ENCODE data around the gene SH2B3.

SH2B3 gene

DNA sequence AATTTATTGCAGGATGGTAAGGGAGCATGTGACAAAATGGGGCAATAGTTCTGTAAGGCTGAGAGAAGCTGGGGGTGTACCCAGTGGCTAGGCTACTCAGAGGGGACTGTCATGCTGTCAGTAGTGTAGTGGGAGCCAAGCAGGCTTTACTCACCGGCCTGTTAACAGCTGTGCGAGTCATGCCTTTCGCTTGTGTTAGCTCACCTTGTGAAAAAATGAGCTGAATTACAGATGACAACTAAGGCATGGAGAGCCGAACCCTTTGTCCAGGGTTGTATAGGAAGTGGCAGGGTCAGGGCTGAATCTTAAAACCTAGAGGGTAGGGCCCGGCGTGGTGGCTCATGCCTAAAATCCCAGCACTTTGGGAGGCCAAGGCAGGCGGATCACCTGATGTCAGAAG lies 37.9 kb downstream of the SH2B3 start:
- DNase-seq (ENCODE audit: low read depth in 2 of 2), result peak in 1 of 2 donors; percentile 46

DNA sequence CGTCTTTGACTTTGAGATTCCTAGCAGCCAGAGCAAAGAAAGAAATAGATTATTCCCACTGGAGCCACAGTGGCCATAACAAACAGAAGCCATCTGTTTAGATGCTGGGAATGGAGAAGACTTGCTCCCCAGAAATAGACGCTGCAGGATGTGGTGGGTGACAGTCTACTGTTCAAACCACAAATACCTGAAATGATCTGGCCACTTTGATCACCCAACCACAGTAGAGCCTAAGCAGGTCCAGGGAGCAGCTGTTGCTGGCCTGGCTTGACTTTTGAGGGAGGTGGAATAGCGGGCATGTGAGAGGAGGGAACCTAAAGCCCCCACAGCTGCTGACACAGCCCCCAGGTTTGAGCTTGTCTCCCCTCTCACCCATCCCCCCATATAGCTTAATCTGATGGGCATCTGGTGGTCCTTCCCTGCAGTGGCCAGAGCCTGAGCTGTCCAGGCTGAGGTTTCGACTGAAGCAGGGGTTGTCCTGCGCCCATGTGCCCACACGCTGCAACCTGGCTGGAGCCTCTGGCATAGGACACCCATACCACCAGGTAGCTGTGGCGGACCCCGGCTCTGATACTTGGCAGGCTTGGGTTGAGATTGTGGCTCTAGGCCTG lies 38.7 kb downstream of the SH2B3 start:
- no peak for DNase-seq (ENCODE audit: low read depth in 2 of 2)

DNA sequence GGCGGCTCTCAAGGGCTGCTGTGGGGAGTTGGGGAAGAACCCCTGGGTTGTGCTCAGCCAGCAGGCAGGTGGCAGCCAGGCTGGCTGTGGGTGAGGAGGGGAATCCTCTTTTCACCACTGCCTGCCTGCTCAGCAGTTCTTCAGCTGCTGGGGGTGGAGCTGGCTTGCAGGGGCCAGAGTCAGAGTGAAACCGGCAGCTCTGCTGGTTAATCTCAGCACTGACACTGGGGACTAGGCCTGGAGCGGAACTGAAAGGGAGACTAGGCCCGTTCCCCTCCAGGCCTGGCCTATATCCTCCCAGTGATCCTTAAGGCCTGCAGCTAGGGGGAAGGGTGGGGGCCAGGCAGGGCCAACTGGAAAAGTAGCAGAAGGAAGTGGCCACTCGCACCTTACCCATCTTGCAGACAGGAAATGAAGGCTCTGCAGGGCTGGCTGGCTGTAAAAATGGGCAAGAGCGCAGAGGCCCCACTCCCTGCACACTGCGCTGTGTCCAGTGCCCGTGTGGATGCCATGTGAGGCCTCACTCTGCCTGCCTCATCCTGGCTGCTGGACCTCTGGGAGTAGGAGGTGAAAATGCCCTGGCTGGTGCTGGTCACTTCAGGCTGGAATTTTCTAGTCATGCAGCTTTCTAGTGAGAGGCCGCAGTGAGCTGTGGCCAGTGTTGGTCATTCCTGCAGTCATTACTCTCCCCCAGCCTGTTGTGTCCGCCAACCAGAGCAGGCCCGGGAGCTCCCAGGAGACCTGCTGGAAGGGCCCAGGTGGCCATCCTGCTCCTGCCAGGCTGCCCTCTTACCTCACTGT lies 39.4 kb downstream of the SH2B3 start:
- DNase-seq (ENCODE audit: low read depth in 2 of 2), result peak; percentile 69 to 88

DNA sequence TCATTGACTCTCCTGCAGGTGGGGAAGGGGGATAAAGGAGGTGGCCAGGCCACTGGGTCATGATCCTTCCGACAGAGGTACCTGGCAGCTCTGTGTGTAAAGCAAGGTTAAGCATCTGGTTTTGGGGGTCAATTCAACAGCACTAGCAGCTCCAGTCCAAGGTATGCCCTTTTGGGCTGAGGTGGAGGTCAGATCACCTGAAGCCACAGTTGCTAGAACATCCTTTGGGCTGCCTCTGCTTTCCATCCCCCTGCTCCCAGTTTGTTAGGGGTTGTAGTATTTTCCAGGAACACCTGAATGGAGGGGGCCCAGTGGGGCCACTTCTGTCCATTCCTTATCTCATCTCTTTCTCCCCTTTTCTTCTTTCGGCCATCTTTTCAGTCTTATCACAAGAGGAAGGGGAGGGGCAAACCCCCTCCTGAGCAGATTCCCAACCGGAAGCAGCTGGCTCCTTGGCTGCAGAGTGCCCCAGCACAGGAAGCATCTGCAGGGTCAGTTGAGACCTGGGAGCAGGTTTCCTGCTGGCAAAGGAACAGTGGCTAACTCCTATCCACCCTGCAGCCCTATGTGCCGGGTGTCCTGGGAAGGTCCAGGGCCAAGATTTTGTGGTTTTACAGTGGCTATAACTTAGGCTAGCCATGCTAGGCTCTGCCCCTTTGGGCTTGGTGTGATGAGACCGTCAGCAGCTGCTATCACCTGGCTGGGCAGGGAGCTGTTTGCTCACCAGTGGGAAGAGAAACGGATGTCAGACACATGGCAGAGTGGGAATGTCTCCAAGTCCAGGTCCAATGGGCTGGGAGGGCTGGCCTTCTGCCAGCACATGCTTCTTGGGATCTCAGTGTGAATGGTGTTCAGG lies 40.2 kb downstream of the SH2B3 start:
- DNase-seq (ENCODE audit: low read depth in 2 of 2), result no peak

DNA sequence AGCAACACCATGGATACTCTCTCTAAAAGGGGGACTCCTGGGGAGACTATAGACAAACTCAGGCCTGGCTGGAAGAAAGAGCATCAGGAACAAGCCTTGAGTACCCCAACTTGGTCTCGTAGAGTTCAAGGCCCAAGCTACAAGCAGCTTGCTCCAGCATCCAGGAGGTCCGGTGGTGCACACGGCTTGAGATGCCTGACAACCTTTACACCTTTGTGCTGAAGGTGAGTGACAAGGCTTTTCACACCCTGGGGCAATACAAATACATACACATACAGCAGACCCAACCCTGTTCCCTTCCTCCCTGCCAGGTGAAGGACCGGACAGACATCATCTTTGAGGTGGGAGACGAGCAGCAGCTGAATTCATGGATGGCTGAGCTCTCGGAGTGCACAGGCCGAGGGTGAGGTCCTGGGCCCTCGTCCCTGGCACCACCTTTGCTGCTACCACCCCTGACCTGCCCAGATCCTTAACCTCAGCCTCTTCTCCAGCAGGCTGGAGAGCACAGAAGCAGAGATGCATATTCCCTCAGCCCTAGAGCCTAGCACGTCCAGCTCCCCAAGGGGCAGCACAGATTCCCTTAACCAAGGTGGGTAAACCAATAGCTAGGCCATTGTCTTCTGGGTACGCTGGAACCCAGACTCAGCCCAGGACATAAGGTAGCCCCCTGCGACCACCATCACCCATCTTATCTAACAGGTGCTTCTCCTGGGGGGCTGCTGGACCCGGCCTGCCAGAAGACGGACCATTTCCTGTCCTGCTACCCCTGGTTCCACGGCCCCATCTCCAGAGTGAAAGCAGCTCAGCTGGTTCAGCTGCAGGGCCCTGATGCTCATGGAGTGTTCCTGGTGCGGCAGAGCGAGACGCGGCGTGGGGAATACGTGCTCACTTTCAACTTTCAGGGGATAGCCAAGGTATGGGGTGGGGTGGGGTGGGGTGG lies 41.2 kb downstream of the SH2B3 start:
- DNase-seq (ENCODE audit: low read depth in 2 of 2), result no peak

DNA sequence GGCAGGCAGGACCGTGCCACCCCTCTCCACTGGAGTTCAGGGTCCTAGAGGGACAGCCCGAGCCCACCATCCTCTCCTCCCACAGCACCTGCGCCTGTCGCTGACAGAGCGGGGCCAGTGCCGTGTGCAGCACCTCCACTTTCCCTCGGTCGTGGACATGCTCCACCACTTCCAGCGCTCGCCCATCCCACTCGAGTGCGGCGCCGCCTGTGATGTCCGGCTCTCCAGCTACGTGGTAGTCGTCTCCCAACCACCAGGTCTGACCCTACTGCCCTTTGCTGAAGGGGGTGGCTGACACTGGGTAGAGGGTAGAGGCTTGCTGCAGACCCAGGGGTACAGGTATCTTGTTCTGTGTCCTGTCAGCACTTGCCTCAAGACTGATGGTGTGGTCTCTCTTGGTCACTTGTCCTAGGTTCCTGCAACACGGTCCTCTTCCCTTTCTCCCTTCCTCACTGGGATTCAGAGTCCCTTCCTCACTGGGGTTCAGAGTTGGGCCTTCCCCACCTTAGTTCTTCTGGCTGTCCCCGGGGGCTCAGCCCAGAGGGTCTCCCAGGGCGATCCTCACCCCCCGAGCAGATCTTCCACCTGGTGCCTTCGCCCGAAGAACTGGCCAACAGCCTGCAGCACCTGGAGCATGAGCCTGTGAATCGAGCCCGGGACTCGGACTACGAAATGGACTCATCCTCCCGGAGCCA lies 42.0 kb downstream of the SH2B3 start:
- no peak for DNase-seq (ENCODE audit: low read depth in 2 of 2)

DNA sequence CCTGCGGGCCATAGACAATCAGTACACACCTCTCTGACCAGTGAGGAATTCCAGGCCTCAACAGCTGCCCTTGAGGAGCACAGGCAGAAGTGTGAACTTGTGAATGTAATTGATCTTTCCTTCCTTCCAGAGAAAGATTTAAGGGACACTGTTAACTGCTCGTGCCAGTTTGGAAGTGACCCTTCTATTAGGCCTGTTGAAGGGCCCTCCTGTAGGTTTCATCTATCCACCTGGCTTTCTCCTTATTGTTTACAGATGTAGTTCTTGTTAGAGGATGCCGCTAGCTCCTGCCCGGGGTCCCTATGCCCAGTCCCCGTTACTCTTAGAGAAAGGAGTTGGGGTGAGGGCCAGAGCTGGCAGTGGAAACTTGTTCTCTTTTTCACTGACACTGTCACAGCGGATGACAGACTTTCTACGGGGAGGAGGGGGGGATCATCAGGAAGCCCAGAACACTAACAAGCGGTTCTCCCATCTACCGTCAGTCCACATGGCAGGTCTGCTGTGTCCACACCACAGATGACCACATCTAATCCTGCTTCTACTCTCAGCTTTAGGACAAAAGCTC lies 42.6 kb downstream of the SH2B3 start:
- DNase-seq (ENCODE audit: low read depth in 2 of 2), result no peak

DNA sequence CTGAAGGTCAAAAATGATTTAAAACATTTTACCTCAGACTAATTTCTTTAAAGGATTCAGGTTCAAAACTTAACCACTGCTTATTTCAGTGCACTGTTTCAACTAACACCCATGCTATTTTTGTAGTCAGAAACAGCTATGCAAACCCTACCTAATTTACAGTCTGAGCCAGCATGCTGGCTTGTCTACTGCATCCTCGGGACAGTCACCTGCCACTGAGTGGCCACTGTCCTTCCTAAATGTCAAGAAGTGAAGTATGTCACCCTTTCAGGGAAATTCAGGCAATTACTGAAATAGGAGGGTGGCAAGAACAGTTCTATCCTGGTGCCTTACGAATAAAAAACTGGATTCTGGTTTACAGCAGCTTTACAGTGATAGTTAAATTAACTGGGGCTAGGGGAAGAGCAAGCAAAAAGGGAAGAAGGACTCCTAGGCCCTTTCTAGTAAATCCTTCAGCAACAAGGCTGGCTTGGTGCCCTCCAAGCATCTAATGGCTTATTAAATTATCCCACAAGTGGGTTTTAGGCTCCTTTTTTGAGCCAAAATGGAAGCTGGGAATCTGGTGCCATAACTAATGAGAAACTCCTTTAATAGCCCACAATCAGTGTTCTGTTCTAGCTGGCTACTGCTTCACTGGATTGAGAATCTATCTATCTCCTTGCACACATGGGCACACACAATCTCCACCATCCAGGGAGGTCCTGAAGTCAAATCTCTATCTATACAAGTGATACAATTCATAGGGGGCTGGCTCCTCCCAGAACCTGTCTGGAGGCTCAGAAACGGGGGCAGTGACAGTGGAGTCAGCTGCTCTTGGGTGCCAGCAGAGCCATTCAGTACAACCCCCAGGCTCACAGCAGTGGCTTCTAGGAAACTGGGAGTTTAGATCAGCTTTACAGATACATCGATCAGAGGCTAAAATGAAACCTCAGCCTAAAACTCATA lies 43.4 kb downstream of the SH2B3 start:
- no peak for DNase-seq (ENCODE audit: low read depth in 2 of 2)

DNA sequence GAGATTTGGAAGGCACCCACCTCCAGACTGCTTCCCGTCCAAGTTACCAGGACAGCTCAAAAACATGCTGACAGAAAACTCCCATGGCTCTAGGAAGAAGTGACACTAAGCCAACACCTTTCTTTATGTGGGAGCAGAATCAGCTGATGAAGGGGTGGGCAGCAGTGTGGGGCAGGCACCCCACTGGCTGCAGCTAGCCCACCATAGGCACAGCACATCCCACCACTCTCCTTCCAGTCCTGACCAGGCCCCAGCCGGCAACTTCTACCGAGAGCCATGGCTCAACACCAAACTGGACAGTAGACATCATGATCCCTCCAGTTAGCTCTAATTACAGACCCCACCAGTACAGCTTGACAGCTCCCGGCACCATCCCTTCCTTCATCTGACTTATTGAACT lies 45.0 kb downstream of the SH2B3 start:
- DNase-seq (ENCODE audit: low read depth in 2 of 2), result no peak

DNA sequence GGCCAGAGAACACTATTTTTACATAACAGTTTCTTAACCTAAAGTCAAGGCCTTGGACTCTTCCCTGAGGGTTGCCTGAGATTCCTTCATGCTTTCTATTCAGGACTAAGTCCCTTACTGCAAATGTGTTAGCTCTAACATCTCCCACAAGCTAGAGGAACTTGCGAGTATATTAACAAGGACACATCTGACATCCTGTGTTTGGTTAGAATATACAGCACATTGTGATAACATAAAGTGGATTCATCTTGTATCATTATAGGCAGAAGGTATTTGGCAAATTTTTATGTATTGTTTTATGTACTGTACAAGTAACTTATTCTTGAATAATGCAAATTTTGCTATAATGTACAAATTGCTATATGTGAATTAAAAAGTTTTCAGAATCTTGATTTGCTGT lies 45.5 kb downstream of the SH2B3 start:
- DNase-seq (ENCODE audit: low read depth in 2 of 2), result no peak

DNA sequence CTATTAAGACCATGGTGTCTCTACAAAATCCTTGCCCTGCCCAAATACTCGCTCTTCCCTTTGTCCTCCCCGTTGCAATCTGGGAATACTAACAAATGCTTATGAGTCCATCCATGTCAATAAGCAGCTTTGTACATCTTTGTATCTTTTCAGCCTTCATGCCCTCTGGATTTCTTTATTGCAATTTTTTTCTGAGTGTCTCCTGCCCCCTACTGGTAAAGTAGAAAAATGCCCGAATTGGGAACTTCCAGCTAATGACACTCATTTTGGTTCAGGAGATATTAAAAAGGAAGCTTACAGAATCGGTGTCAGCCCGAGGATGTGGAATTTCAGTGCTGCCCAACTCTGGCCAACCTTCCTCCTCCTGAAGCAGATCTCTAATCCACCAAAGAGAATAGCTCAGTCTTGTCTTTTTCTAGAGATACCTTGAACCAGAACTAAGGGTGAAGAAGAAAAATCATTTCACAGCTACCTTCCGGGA lies 46.0 kb downstream of the SH2B3 start:
- no peak for DNase-seq (ENCODE audit: low read depth in 2 of 2)

DNA sequence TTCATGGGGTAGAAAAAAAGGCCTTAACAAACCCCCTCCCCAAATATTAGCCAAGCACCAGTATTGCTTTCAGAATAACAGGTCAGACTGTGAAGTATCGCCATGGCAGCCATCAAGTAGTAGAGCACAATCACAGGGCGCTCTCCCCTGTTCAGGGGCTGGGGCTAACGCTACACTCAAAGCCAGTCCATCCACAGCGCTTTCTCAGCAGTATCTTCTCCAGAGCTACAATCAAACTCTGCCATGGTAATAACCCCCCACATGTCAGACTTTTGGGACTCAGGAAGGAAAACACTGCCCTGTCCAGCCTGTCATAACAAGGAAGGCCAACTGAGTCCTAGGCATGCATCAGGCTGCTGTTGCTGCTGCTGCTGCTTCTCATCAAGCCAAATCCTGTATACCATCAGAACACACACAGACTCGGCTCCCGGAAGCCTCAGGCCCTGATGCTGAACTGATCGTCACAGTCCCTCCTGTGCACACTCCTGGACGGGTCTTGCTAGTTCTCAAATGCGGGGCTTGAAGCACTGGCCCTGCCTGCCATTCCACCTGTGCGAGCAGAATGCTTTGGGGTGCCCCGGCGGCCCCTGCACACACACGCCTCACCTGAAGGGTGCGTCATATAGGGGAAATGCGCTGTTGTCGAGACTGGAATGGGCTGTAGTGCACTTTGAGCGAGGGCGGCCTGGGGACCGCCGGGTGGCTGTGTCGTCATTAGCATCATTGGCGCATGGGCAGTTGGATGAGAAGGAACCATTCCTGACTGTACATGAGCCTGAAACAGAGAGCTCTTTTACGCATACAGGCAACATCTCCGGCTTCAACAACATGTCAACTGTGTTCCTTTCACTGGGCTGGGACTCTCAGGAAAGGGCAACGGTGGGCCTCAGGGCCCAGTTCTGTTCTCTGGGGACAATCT lies 47.6 kb downstream of the SH2B3 start:
- DNase-seq (ENCODE audit: low read depth in 2 of 2), result no peak

DNA sequence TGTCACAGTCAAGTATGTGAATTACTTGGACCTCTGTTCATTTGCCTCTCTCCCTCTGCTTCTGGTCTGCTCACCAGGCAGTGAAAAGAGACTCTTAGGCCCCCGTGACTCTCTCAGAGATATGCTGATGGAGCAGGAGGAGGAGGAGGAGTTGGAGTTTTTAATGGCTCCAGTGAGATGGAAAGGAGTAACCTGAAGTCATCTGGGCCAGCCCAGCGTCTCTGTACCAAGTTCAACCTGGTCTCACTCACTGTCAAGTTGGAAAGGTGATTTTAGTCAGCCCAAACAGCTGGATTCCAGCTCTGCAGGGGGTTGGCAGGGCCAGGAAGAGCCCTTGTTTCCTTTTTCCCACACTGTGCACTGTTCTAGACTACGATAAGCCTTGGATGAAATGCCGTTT lies 48.6 kb downstream of the SH2B3 start:
- no peak for DNase-seq (ENCODE audit: low read depth in 2 of 2)

DNA sequence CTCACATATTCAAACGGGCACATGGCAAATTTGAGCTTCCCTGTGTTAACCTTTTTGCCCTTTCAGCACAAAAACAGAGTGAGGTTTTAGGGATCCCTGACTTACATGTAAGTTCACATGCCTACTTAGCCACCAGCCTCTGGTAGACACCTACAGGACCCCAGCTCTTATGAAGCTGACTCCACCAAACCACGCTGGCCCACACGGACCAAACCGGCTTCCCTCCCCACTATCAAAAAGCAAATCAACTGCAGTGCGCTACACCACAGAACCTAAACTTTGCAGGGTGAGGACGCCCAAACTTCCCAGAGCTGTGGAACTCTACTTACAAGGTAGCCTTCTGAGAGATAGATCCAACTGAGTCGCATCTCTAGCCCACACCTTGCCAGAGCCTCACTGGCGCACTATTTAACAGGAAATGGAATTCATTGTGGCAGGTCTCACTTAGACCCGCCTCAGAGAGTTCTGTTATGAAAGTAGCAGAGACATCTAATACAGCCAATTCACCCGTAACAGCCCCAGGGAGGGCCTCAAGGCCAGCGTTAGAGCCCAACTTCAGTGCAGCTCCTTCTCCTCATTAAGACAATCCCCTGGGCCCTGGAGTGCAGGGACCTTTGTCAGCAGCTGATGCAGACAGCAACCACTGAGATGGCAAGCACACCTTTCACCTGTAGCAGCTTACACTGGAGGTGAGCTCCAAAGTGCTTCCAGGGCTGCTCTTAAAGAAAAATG lies 49.2 kb downstream of the SH2B3 start:
- no peak for DNase-seq (ENCODE audit: low read depth in 2 of 2)

DNA sequence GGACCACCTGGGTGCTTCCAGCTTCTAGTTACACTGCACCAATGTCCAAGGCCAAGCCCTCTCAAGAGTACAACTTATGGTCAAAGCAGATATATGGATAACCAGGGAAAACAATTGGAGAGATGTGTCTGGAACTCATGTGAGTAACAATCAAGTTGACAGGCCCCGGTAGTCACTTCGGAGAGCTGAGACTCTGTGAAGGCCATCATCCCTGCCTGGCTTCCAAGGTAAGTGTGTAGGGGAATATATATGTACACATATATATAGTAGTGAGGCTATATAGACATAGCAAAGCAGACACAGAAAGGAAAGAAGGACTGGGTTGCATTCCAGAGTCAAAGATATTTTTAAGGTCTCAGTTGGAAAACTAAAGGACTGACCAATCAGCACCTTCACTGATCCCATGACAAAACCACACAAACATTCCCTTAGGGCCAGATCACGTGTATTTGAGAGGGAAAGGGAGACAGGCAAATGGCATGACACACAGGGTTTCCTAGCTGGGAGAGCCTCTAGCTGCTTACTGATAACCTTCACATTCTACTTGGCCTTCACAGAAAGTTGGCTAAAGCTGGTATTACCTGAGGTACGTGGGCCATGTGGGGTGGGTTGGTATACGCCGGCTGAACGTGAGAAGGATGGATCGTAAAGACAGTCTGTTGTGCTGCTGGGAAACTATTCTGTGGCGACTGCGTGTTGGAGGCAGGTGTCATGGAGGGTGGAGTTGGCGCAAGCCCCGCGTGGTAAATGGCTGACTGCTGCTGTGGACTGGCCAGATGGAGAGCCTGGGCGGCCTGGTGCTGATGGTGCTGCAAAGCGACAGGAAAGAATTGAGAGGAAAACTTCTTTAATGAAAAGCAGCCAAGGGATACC lies 50.0 kb downstream of the SH2B3 start:
- no peak for DNase-seq (ENCODE audit: low read depth in 2 of 2)

DNA sequence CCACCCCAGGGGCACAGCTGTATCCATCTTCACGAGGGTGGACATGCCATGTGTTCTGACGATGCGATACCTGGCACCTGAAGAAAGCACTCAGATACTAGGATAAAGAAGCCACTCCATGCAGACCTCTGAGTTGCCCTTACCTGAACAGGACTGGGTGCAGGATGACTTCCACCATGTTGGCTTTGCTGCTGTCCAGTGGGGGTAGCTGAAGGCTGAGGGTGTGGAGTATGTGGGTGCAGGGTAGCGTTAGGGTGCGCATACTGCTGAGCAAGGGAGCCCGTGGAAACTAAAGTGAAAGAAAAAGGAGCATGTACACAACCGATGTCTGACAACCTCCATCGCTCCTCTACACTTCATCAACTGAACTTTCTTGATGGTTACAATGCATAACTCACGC lies 51.3 kb downstream of the SH2B3 start:
- no peak for DNase-seq (ENCODE audit: low read depth in 2 of 2)

DNA sequence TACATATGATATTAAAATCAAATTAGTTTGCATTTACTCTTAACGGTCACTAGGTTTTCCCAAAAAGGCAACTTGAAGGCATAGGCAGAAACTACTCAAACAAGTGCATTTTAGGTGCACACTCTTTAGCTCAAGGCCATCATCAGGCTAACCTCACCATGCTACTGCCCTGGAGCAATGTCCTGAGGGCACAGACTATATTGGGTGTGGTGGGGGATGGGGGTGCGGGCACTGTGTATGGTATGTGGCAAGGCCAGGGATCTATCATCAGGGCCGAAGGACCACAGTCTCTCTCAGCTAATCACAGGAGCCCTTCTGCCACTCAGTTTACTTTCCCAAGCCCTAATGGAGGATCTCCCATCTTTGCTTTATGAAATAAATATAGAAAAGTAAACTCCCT lies 51.9 kb downstream of the SH2B3 start:
- DNase-seq (ENCODE audit: low read depth in 2 of 2), result no peak
